C4-2B (cell line): ENCODE data around the gene NRG3.

Experiments
- ZFX ChIP-seq: fragments of 450-650 bp; IDR thresholded peaks from 2 replicates; pipeline ENCODE4 v1.6.1; 2017
- TF ChIP-seq, protein P1 (sequence below): fragments of 450-650 bp; conservative IDR thresholded peaks from 2 replicates; pipeline ENCODE4 v1.5.1; 2017; ENCODE audit warnings: mild to moderate bottlenecking

DNA sequence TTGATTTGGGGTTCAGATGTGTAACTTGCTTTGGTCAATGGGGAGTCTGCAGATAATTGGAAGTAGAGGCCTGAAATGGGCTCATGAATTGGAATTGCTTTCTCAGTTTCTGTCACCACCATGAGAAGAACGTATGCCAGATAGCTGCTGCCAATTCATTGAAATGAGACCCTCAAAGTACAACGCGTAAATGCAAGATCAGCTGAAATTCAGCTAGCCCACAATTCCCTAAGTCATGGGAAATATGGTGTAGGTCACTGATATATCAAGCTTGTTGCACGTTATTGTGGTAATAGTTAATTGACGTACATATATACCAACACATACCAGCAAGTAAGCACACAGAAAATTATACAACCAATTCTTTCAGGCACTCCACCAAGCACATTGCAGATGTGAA, 520.0 kb downstream of the NRG3 start:
- TF ChIP-seq, protein P1, sequence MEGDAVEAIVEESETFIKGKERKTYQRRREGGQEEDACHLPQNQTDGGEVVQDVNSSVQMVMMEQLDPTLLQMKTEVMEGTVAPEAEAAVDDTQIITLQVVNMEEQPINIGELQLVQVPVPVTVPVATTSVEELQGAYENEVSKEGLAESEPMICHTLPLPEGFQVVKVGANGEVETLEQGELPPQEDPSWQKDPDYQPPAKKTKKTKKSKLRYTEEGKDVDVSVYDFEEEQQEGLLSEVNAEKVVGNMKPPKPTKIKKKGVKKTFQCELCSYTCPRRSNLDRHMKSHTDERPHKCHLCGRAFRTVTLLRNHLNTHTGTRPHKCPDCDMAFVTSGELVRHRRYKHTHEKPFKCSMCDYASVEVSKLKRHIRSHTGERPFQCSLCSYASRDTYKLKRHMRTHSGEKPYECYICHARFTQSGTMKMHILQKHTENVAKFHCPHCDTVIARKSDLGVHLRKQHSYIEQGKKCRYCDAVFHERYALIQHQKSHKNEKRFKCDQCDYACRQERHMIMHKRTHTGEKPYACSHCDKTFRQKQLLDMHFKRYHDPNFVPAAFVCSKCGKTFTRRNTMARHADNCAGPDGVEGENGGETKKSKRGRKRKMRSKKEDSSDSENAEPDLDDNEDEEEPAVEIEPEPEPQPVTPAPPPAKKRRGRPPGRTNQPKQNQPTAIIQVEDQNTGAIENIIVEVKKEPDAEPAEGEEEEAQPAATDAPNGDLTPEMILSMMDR = no peak
- TF ChIP-seq ZFX = no peak
